ENCODE results near the gene FSTL5.
A peak's percentile ranks its signal among the peaks of the same experiment; 100 is the strongest.

FSTL5 gene

GRCh38 chr4:161583549-161583948, 580.3 kb downstream of the FSTL5 start:
- DNase-seq (ENCODE audit: low spot score) (no peak), FAIRE-seq (no peak)

DNA sequence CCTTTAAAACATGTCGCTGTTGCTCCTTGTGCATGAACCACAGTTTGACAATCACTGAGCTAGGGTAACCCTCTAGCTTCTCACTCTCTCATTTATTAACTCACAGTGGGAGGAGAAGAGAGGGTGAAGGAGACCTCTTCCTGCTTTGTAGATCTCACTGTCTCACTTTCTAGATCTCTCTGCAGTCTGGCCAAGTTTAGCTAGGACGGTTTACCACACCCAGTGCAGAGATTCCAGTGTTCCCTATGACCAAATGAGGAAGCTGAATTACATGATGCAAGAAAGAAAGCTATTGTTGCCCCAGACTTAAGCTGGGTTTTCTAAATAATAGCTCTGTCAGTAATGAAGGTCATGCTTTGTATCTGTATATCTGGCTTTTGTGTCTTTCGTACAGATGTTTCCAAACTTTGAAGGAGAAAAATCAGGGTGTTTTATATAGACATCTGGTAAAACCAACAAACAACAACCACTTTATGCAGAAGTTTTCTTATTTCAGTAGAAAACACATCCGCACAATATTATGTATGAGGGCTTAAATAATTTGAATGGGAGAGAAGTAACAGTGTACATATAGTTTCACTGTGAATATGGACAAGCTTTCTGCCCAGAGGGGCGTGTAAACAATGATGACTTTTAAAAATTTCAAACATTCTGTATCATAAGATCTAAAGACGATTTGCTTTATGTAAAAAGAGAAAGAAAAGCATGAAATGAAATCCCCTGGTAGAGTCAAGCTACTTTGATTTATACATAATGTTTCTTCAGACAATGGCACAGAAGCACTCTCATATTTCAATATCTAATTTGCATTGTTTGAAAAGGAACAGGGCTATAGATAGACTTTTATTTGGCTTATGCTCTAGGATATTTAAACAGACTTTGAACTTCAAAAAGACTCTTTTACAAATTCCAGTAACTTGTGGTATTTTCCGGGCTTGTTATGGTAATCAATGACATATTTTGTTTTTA, 582.3 kb downstream of the FSTL5 start:
- DNase-seq (ENCODE audit: low spot score): no peak
- FAIRE-seq: no peak

- DNase-seq (ENCODE audit: low spot score) (peak; percentile 25), FAIRE-seq (no peak)
Observed at GRCh38 chr4:161577579-161578301, 586.1 kb downstream of the FSTL5 start.

- FAIRE-seq (no peak), DNase-seq (ENCODE audit: low spot score) (peak; percentile 20)
Observed at GRCh38 chr4:161573836-161574235, 590.0 kb downstream of the FSTL5 start.

DNA sequence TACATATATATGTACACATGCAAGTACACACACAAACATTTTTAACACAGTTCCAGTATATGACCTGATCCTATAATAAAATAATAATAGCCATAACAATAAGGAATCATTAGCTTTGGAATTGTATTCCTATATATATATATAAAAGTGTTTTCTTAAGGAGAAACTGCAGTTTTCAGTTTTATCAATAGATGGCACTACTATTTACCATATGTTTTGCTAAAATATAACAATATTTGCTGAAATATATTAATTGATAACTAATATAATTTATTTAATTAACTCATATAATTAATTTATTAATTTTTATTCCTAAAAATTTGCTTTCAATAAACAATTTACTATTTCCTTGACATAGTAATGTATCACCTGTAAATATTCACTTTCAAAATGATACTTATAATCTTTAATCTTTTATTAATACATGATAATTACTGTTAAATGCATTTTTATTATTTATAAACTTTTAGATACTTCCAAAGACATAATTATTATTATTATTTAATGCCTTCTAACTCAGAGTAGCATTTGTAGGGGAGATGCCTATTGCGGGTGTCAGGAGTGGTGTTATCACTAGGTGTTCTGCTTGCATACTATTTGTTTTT, 599.5 kb downstream of the FSTL5 start:
- DNase-seq (ENCODE audit: low spot score): no peak
- FAIRE-seq: no peak

DNA sequence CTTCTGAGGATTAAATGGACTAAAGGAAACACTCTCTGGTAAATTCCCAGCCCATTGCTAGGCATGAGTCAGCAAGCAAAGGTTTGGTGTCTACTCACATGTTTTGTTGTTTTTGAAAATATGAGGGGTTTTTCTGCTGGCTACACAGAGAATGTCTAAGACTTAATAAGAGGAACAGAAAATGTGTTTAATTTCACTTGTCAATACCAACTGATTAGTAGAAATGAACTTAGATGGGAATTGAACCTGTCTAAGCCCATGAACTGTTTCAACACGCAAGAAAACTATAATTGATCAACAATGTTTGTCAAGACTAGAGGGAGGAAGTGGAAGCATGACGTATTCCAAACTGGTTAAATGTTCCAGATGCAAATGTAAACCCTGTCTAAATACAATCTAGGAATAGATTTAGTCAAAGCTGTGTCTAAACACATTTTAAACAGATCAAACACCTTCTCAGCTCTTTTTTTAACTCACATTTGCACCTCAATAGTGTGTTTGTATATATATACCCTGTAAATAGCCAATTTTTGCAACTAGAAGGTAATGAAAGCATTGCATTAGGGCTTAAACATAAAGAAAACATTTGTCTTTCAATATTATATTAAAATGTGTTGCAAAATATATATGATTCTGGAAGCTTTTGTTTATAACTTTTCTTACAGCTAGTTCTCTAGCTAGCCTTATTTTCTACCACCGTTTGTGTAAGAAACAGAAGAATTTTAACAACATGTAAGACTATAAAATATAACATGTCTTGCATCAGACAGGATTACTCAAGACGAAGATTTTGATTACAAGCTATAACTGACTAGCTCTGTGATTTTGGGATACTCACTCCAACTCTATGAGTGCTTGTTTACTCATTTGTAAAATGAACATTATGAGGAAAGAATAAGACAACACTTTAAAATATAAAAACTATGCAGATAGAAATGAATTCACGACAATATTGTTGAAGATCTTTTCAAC, 607.8 kb downstream of the FSTL5 start:
- FAIRE-seq (no peak), DNase-seq (ENCODE audit: low spot score) (no peak)

- FAIRE-seq: no peak
- DNase-seq (ENCODE audit: low spot score): no peak
Observed at GRCh38 chr4:161554372-161554990, 609.3 kb downstream of the FSTL5 start.

- no peak for FAIRE-seq
Observed at GRCh38 chr4:161546902-161547301, 616.9 kb downstream of the FSTL5 start.

DNA sequence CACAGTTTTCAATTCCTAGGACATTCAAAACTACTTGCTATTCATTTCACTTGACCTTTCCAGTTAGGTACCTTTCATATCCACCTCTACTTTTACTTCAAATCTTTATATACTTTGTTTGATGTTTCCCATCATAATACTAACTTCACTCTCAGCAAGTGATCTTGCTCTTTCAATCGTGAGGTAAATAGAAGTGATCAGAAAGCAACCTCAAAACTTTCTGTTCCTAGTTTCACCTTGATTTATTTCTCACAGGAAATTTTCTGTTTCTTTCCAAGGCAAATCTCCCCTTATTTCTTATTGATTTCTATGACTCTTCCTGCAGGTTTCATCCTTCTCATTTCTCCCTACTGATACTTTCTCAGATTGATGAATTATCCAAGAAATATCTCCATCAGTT, 623.5 kb downstream of the FSTL5 start:
- FAIRE-seq (no peak), DNase-seq (ENCODE audit: low spot score) (no peak)

More at GRCh38 chr4:161546902-161547301, 616.9 kb downstream of the FSTL5 start:
- peak; percentile 6 for DNase-seq (ENCODE audit: low spot score)

DNA sequence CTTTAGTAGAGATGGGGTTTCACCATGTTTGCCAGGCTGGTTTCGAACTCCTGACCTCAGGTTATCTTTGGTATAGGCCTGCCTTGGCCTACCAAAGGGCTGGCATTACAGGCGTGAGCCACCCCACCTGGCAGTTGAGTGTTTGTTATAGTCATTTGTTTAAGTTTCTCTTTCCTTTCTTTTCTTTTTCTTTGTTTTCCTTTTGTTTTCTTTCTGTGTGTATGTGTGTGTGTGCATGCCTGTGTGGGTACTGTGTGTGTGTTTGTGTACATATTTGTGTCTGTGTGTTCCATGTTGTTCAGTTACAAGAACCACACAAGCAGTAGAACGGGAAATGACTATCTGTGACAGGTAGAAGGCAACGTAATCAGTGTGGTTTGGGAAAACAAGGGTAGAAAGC, 624.9 kb downstream of the FSTL5 start:
- FAIRE-seq: no peak
- DNase-seq (ENCODE audit: low spot score): no peak

DNA sequence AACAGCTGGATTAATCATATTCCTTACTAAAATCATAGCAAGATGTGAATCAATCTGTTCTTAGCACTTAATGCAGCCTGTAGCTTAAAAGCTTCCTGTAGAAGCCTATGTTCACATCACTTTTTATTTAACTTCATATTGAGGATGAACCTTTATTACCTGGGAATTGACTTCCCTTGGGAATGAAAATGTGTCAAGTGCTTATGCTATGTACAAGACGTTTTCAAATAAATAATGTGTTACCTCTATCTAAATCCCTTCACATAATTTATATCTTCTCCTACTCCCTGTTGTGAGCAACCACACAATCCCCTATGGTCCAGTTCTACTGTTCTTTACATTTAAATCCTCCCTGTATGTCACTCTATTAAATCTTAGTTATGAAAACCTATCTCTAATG, 633.1 kb downstream of the FSTL5 start:
- FAIRE-seq: no peak
- no peak for DNase-seq (ENCODE audit: low spot score)

DNA sequence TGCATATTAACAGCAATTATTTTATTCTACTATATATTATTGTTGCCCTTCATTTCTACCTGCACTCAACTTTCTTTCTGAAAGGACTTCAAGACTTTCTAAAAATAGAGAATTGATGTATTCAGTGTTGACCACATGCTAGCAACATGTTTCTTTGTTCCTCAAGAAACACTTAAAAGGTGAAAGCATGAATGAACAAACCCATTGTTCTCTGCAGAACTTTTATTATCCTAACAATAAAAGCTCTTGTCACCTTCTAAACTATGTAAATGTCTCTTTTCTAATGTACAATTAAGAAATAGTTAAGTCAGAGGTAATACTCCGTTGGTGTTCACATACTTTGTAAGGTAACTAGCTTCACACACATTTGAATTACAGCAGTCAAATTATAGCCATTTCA, 638.7 kb downstream of the FSTL5 start:
- DNase-seq (ENCODE audit: low spot score): no peak
- FAIRE-seq: no peak

DNA sequence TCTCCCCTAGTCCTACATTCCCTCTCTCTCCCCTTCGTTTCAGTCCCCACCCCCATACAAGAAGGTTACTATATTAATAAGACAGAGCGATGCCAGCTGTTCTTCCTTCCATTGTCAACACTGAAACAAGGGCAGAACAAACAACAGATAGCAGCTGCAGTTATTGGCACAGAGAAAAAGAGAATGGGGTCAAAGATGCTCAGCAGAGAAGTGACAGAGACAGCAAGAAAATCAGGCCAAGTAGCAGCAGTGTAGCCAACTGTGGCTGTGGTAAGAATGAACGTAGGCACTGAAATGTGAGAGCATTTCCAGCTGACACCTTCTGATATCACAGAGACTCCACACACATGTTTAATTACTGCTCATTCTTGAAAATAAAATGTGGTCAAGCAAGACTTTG, 641.8 kb downstream of the FSTL5 start:
- no peak for DNase-seq (ENCODE audit: low spot score)
- no peak for FAIRE-seq

GRCh38 chr4:161519611-161520010, 644.2 kb downstream of the FSTL5 start:
- DNase-seq (ENCODE audit: low spot score) (no peak), FAIRE-seq (no peak)

DNA sequence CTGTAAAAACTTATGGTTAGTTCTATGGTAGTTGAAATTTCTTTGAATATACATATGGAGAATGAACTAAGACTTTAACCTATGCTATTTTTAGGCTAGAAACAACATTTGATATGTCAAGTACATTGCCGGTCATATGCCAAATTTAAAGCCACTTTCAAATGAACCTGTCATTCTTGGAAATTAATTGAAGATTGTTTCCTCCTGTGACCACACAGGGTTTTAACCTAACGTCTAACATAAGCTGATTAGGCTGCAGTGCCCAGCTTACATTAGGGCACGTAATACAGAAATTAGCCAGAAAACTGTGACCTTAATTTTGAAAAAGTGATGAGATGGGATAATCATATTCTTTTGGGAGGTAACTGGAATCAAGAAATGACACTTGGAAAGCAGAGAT, 645.9 kb downstream of the FSTL5 start:
- no peak for FAIRE-seq
- no peak for DNase-seq (ENCODE audit: low spot score)

DNA sequence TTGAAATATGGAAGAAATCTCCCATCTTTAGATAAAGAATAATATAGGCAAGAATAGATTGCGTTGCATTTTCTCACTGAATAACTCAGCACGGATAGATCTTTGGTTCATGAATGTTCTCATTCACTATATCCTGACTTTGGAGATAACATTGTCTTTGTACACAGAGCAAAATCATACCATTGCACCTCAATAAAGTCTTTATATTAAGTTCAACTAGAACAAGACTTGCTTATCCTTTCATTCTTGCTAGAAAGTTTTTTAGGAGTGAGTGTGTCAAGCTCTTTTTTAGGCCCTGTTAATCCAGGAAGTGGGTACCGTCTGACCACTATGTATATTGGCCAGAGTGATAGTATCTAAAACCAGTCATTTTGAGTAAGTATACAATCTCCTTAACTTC, 658.7 kb downstream of the FSTL5 start:
- FAIRE-seq (no peak), DNase-seq (ENCODE audit: low spot score) (no peak)

GRCh38 chr4:161498155-161498554, 665.6 kb downstream of the FSTL5 start:
- no peak for FAIRE-seq
- no peak for DNase-seq (ENCODE audit: low spot score)

DNA sequence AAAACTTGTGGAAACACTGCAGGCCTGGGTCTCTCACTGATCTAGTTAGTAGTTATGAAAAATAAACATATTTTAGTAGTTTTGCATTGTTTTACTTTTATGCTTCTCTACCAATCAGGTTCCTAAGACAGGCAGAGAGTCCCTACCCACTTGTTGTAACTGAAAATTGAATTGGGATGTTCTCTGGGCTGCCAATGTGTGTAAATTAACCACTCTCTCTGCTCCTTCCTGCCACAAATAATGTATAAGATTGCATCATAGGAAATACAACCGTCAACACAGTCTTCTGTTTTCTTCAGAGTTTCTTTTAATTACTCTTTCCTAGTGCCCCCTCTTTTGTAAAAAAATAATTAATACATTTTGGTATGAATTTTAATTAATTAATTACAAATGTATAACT, 677.3 kb downstream of the FSTL5 start:
- FAIRE-seq (no peak), DNase-seq (ENCODE audit: low spot score) (no peak)

DNA sequence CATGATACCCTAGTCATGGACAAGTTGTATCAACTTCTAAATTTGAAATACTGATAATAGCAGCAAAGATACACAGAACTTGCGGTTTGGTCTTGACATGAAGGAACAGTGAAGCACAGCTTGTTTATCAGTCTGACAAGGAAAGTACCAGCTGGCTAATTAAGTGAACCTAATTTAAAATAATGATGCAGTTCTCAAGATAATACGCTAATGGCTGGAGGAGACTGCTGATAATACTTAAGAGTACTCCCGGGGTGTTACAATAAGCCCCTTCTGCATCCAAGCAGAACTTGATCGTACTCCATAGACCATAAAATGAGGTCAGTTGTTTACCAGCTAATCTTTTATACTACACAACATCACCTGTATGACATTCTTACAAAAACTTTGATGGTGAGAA, 697.5 kb downstream of the FSTL5 start:
- no peak for FAIRE-seq
- DNase-seq (ENCODE audit: low spot score): no peak

DNA sequence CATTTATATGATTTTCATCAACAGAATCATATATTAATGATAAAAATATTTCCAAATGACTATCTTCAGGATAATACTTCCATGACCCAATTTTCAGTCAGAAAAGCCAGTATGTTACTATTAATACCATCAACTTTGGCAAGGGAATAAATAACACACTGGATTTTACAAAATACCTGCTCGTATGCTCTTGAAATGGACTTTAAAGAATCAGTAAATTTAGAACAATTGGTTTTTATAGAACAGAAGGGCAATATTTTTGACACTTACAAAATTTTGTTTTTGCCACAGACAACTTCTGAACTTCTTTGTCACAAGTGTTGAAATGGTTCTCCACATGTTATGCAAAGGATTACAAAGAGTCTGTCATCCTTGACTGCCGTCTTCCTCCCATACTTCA, 700.4 kb downstream of the FSTL5 start:
- FAIRE-seq (no peak), DNase-seq (ENCODE audit: low spot score) (no peak)

GRCh38 chr4:161457906-161458305, 705.9 kb downstream of the FSTL5 start:
- FAIRE-seq: no peak
- DNase-seq (ENCODE audit: low spot score): no peak
